Activated T-helper 17 cell treated with anti-CD3 and anti-CD28 coated beads, Interleukin-2, amount 50 U/mL, for 72 hours (primary cell): ENCODE data around the gene BATF2. TPM values are rescaled to one million over a fixed set of nuclear protein-coding genes. Genes with fewer than 3 reads are reported as not detected.
A peak's percentile ranks its signal among the peaks of the same experiment; 100 is the strongest.

ENCODE experiments used
- ATAC-seq: fragments of 150-1000 bp; cut with Tn5 transposase; replicated peaks from 2 replicates; pipeline ENCODE4 v1.10.0; 2021; ENCODE audit warnings: mild to moderate bottlenecking, moderate library complexity
- H3K27ac Mint-ChIP-seq: one replicate; pipeline ENCODE4 v1.8.0; 2022; ENCODE audit warnings: mixed read lengths
- H3K27me3 Mint-ChIP-seq: one replicate; pipeline ENCODE4 v1.8.0; 2022; ENCODE audit warnings: mixed read lengths
- H3K36me3 Mint-ChIP-seq: one replicate; pipeline ENCODE4 v1.8.0; 2022; ENCODE audit warnings: low read depth, mild to moderate bottlenecking, mixed read lengths
- H3K4me1 Mint-ChIP-seq: one replicate; pipeline ENCODE4 v1.8.0; 2022; ENCODE audit warnings: mixed read lengths
- H3K4me3 Mint-ChIP-seq: one replicate; pipeline ENCODE4 v1.8.0; 2022; ENCODE audit warnings: mild to moderate bottlenecking, mixed read lengths
- H3K9me3 Mint-ChIP-seq: one replicate; pipeline ENCODE4 v1.8.0; 2022; ENCODE audit warnings: mixed read lengths
- total RNA-seq, 2 donors: library from RNA; stranded (reverse); gene quantifications; one replicate each; pipeline ENCODE4 v1.2.3, GENCODE V29; 2022

The BATF2 gene, protein sequence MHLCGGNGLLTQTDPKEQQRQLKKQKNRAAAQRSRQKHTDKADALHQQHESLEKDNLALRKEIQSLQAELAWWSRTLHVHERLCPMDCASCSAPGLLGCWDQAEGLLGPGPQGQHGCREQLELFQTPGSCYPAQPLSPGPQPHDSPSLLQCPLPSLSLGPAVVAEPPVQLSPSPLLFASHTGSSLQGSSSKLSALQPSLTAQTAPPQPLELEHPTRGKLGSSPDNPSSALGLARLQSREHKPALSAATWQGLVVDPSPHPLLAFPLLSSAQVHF
- under 1 TPM; 0.28 to 0.37 TPM for total RNA-seq

DNA sequence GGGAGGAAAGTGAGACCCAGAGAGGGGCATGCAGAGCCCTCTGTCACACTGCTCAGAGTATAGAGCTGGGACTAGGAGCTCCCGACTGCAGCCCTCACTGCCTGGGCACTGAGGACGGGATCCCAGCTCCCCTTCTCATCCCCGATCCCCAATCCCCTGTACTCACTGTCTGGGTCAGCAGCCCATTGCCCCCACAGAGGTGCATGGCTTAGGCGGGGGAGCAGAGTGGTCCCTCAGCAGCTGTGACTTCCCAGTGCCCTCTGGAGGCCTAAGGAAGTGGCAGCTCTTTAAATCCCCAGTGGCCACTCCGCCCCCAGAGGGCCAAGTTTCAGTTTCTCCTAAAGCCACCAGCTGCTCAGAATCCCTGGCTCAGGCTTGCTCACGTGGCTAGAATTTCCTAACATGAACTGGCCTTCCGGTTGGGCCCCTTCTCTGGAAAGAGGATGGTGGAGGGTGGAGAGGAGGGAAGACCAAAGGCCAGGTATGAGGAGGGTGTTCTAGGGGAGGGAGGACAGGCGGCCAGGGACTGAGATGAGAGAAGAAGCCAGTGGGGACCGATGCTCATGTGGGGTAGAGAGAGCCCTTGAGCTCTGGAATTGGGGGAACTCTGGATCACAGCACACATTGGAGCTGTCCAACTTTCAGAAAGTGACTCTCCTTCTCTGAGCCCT lies at the start of gene BATF2:
TSS of gene BATF2 (minus strand) at position 262 of the 671 bp plus-strand sequence. CDS start at position 205, 57 bp downstream.
- no peak within 1 kb of the TSS for H3K4me3 Mint-ChIP-seq
- no peaks in the 10 kb centered on the region for H3K27me3 Mint-ChIP-seq
- peak; percentile 34 for ATAC-seq
- no peaks in the 10 kb centered on the region for H3K9me3 Mint-ChIP-seq
- H3K36me3 Mint-ChIP-seq, result no peaks in the 10 kb centered on the region
- H3K4me1 Mint-ChIP-seq, result peaks cover 9% of the 10 kb centered on the region
- H3K27ac Mint-ChIP-seq, result peak within 1 kb of the TSS; percentile 66

DNA sequence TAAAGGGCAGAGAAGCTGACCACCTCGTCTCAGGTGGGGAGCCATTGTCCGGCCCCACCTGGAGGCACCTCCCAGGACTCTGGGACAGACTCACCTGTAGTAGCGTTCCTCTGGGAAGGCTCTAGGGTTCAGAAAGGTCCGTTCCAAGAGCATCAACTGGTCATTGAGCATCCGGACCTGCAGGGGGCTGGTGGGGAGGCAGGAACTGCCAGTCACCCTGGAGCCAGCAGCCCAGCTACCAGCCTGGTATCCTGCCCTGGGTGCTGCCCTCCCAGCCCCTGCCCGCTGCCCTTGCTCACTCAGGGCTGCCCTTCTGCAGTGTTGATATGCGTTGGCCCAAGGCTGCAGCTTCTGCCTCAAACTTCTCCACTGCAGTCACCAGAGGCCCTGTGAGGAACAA lies 49.0 kb upstream of the BATF2 start:
- no peaks in the 10 kb centered on the region for H3K9me3 Mint-ChIP-seq
- no peak overlapping the region for H3K27ac Mint-ChIP-seq
- no peak for ATAC-seq
- no peaks in the 10 kb centered on the region for H3K27me3 Mint-ChIP-seq
- peaks cover 12% of the 10 kb centered on the region for H3K36me3 Mint-ChIP-seq
- no peak overlapping the region for H3K4me3 Mint-ChIP-seq
- peaks cover 11% of the 10 kb centered on the region for H3K4me1 Mint-ChIP-seq

DNA sequence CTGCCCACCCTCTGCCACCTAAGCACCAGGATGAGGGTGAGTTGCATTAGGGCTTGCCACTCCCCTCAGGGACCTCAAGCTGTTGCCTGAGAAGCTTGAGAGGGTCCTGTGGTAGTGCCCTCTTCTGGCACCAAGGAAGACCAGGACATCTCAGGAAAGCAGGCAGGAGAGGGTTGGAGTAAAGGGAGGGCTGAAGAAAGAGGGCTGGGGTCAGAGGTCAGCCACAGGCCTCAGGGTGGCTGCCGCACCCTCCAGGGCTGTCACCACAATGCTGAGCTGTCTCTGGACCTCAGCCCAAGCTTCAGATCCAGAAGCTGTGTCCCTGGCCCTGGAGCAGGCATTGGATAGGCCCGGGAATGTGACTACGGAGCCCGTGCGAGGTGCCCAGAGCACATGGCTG lies 48.3 kb upstream of the BATF2 start:
- Mint-ChIP-seq H3K36me3 (peaks cover 12% of the 10 kb centered on the region), H3K27ac (no peak overlapping the region), H3K4me1 (peaks cover 11% of the 10 kb centered on the region), H3K9me3 (no peaks in the 10 kb centered on the region), H3K27me3 (no peaks in the 10 kb centered on the region), H3K4me3 (no peak overlapping the region)
- ATAC-seq, result no peak

DNA sequence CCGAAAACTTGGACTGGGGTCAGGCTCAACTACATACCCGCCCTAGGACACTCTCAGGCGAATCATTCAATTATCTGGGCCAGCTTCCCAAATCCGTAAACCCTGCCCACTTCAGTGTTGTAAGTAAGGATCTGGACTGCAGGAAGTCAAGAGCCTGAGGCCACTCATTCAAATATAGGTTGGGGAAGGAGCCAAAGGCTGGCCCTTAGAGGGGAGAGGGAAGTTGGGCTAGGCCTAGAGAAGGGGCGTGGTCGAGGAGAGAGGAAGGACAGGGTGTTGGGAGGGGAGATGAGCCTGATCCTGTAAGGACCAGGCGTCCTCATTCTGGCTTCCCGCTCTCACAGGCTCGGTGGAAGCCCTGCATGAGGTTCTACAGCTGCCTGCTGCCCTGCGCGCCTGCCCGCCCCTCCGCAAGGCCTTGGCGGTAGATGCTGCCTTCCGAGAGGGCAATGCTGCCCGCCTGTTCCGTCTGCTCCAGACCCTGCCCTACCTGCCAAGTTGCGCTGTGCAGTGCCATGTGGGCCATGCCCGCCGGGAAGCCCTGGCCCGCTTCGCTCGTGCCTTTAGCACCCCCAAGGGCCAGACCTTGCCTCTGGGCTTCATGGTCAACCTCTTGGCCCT lies 47.2 kb upstream of the BATF2 start:
- peak overlapping the region; percentile 63 for H3K27ac Mint-ChIP-seq
- no peak overlapping the region for H3K4me3 Mint-ChIP-seq
- no peaks in the 10 kb centered on the region for H3K9me3 Mint-ChIP-seq
- H3K27me3 Mint-ChIP-seq, result no peaks in the 10 kb centered on the region
- no peak for ATAC-seq
- H3K4me1 Mint-ChIP-seq, result peaks cover 11% of the 10 kb centered on the region
- H3K36me3 Mint-ChIP-seq, result peaks cover 12% of the 10 kb centered on the region

DNA sequence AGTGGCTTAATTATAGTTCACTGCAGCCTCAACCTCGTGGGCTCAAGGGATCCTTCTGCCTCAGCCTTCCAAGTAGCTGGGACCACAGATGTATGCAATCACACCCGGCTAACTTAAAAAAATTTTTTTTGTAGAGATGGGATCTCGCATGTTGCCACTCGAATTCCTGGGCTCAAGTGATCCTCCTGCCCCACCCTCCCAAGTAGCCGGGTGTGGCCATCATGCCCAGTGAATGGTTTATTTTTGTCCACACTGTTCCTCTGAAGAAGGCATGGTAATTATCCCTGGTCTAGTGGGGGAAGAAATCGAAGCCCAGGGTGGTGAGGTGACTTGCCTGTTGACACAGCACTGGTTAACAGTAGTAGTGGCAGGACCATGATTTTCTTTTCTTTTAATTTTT lies 46.1 kb upstream of the BATF2 start:
- Mint-ChIP-seq H3K36me3 (peaks cover 17% of the 10 kb centered on the region), H3K27ac (no peak overlapping the region), H3K4me3 (peak overlapping the region; percentile 76), H3K27me3 (no peaks in the 10 kb centered on the region), H3K9me3 (no peaks in the 10 kb centered on the region), H3K4me1 (peaks cover 11% of the 10 kb centered on the region)
- ATAC-seq, result no peak

DNA sequence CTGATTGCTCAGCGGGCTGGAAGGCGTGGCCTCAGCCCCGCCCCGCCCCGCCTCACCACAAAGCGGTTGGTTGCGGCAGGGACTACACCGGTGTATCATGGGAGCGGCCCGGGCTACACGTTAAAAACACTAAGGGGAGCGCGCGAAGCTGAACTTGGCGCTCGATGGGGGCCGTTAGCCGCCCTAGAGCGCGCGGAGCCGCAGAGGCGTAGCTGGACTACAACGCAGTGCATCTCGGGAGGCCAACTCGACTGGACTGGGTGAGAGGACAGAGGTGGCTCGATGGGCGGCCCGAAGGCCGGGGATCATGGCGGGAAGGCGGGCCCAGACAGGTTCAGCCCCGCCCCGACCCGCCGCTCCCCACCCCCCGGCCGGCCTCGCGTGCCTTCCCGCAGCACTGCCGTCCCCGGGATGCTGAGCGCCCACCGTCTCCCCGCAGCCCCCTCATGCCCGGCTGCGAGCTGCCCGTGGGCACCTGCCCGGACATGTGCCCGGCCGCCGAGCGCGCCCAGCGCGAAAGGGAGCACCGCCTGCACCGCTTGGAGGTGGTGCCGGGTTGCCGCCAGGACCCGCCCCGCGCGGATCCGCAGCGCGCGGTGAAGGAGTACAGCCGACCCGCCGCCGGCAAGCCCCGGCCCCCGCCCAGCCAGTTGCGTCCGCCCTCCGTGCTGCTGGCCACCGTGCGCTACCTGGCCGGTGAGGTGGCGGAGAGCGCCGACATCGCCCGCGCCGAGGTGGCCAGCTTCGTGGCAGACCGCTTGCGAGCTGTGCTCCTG lies 44.3 kb upstream of the BATF2 start, which contains the start of gene SAC3D1:
TSS of gene SAC3D1 (plus strand) at position 364 of the 776 bp plus-strand sequence. CDS start at position 447, 83 bp downstream.
- Mint-ChIP-seq H3K36me3 (peaks cover 23% of the 10 kb centered on the region), H3K4me3 (peak within 1 kb of the TSS; percentile 89), H3K27me3 (no peaks in the 10 kb centered on the region), H3K4me1 (peaks cover 6% of the 10 kb centered on the region), H3K27ac (peak within 1 kb of the TSS; percentile 93), H3K9me3 (no peaks in the 10 kb centered on the region)
- ATAC-seq, result peak; percentile 94

DNA sequence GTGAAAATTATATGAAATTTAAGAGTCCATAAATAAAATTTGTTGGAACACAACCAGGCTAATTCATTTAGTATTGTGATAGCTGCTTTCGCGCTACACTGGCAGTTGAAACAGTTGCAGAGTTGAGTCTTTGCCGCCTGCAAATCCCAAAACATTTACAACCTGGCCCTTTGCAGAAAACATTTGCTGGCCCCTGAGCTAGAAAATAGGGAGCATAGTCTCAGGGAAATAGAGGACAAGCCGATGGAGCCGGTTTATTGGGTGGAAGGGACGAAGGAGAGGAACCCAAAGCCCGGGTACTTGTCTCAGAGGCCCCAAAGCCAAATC lies 43.7 kb upstream of the BATF2 start:
- peaks cover 6% of the 10 kb centered on the region for H3K4me1 Mint-ChIP-seq
- H3K27me3 Mint-ChIP-seq, result no peaks in the 10 kb centered on the region
- H3K4me3 Mint-ChIP-seq, result peak overlapping the region; percentile 89
- peak overlapping the region; percentile 93 for H3K27ac Mint-ChIP-seq
- H3K36me3 Mint-ChIP-seq, result peaks cover 23% of the 10 kb centered on the region
- no peaks in the 10 kb centered on the region for H3K9me3 Mint-ChIP-seq
- ATAC-seq, result no peak

DNA sequence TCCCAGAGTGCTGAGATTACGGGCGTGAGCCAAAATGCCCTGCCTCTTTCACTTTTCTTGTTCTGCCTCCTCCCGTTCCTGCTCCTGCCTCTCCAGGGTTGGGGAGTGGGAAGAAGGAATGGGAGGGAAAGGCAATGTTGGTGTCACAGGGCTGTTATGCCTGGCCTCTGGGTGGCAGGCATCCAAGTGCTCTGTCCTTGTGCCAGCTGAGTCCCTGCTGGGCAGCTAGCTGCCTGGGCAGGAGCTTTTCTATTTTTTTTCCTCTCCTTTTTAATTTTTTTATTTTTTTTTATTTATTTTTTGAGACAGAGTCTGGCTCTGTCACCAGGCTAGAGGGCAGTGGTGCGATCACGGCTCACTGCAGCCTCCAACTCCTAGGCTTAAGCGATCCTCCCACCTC lies 40.2 kb upstream of the BATF2 start:
- H3K4me3 Mint-ChIP-seq, result no peak overlapping the region
- ATAC-seq, result no peak
- no peak overlapping the region for H3K27ac Mint-ChIP-seq
- H3K9me3 Mint-ChIP-seq, result no peaks in the 10 kb centered on the region
- no peaks in the 10 kb centered on the region for H3K4me1 Mint-ChIP-seq
- H3K36me3 Mint-ChIP-seq, result peaks cover 19% of the 10 kb centered on the region
- H3K27me3 Mint-ChIP-seq, result no peaks in the 10 kb centered on the region

DNA sequence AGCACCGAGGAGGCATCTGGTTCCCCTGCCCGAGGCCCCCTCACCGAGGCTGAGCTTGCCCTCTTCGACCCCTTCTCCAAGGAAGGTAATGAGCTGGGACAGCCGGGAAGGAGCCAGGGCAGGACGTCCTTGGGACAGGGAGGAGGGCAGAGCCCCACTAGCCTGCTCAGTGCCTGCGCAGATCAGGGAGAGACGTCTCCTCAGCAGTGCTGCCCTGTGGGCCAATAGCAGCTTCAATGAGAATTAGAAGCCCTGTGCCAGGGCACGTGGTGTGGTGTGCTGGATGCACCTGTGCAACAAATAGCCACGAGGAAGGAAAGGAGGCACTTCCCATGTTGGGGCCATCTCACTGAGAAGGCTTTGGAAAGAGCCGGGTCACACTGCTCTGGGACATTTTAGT lies 38.8 kb upstream of the BATF2 start:
- no peaks in the 10 kb centered on the region for H3K4me1 Mint-ChIP-seq
- H3K9me3 Mint-ChIP-seq, result no peaks in the 10 kb centered on the region
- ATAC-seq, result no peak
- H3K4me3 Mint-ChIP-seq, result no peak overlapping the region
- no peaks in the 10 kb centered on the region for H3K27me3 Mint-ChIP-seq
- H3K36me3 Mint-ChIP-seq, result peaks cover 19% of the 10 kb centered on the region
- H3K27ac Mint-ChIP-seq, result no peak overlapping the region

DNA sequence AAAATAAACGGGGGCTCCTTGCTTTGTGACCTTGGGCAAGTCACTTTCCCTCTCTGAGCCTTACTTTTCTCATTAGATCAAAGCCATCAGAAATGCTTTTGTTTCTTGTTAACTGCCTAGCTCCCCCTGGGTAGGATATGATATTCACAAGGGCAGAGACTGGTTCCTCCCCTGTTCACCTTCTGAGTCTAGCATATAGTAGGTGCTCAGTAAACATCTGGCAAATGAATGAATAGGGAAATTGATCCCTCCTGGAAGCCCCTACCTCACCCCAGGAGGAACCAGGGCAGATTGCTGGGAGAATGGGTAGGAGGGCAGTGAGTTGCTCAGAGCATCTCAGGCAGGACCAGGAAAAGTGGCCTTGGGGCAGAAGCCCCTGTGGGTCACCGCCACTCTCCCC lies 37.7 kb upstream of the BATF2 start:
- no peak for ATAC-seq
- H3K9me3 Mint-ChIP-seq, result no peaks in the 10 kb centered on the region

DNA sequence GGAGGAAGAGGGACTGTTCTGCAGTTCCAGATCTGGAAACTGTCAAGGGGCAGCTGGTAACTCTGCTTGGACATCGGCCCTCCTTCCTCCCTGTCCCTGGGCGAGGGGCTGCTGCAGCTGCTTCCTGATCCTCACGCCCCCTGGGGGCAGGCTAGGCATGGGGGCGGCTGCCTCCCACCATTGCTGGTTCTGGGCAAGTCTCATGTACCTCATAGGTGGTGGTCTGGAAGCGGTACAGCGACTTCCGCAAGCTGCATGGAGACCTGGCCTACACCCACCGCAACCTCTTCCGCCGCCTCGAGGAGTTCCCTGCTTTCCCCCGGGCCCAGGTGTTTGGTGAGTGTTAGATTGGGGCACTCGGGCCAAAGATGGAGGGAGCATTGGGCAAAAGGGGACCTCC lies 35.4 kb upstream of the BATF2 start:
- no peak overlapping the region for H3K27ac Mint-ChIP-seq
- peaks cover 8% of the 10 kb centered on the region for H3K36me3 Mint-ChIP-seq
- peaks cover 6% of the 10 kb centered on the region for H3K4me1 Mint-ChIP-seq
- H3K27me3 Mint-ChIP-seq, result no peaks in the 10 kb centered on the region
- no peak for ATAC-seq
- no peak overlapping the region for H3K4me3 Mint-ChIP-seq
- no peaks in the 10 kb centered on the region for H3K9me3 Mint-ChIP-seq

More for the DNA sequence above, 37.7 kb upstream of the BATF2 start:
- H3K27me3 Mint-ChIP-seq, result no peaks in the 10 kb centered on the region
- no peak overlapping the region for H3K27ac Mint-ChIP-seq
- H3K4me3 Mint-ChIP-seq, result no peak overlapping the region
- H3K4me1 Mint-ChIP-seq, result no peaks in the 10 kb centered on the region
- peaks cover 19% of the 10 kb centered on the region for H3K36me3 Mint-ChIP-seq

DNA sequence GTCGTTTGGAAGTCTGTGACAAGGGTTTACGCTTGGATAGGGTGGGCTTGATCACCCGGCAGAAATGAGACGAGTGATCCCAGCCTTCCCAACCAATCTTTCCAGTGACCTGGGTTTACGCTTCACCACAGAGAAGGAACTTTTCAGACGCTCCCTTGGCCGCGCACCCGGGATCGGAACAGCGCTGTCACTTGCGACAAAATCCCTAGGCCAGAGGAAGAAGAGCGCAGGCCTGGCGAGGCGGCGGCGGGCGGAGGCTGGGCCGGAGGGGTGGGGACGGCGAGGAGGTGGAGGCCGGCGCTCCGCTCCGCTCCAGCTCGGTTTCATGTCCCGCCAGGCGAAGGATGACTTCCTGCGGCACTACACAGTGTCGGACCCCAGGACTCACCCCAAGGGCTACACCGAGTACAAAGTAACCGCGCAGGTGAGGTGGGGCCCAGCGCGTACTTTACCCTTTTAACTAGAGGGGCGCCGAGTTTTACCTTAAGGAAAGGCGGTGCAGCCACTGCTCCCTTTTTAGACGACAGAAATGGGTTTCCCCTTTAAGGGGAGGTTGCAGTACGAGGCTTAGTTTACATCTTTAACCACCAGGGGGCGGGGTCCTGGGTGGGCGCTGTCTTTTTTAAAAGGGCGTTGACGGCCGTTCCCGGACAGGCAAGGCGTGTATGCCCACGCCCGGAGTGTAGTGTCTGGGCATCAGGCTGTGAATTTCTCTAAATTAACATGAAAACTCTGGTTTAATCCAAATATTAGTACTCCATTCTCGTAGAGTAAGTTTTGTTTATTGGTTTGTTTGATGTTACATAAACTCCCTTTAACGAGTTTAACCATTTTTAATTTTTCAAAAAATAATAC lies 30.7 kb upstream of the BATF2 start, which contains the start of gene SNX15:
TSS of gene SNX15 (plus strand) at position 227 of the 855 bp plus-strand sequence. CDS start at position 326, 99 bp downstream.
- peak within 1 kb of the TSS; percentile 92 for H3K27ac Mint-ChIP-seq
- H3K4me1 Mint-ChIP-seq, result peaks cover 11% of the 10 kb centered on the region
- no peaks in the 10 kb centered on the region for H3K36me3 Mint-ChIP-seq
- no peaks in the 10 kb centered on the region for H3K27me3 Mint-ChIP-seq
- peak; percentile 95 for ATAC-seq
- H3K9me3 Mint-ChIP-seq, result no peaks in the 10 kb centered on the region
- peak within 1 kb of the TSS; percentile 92 for H3K4me3 Mint-ChIP-seq

DNA sequence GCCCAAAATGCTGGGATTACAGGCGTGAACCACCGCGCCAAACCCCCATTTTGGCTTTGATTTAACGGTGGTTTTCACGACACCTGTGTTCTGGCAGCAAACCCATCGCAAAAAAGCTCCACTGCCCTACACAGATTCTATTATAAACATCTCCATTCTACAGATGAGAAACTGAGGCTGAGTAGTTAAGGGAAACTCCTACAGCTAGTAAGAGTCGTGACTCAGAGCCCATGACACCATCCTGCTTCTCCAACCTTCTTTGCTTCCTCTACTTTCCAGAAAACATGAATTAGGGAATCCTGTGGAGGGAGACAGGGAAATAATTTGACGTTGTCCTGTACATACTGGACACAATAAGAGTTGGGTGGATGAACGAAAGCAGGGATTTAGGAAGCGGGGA lies 30.0 kb upstream of the BATF2 start:
- peak overlapping the region; percentile 92 for H3K27ac Mint-ChIP-seq
- no peaks in the 10 kb centered on the region for H3K36me3 Mint-ChIP-seq
- peak; percentile 53 for ATAC-seq
- no peaks in the 10 kb centered on the region for H3K9me3 Mint-ChIP-seq
- peaks cover 11% of the 10 kb centered on the region for H3K4me1 Mint-ChIP-seq
- peak overlapping the region; percentile 92 for H3K4me3 Mint-ChIP-seq
- H3K27me3 Mint-ChIP-seq, result no peaks in the 10 kb centered on the region
